ENCODE measurements around the gene RALGAPA2.

DNA sequence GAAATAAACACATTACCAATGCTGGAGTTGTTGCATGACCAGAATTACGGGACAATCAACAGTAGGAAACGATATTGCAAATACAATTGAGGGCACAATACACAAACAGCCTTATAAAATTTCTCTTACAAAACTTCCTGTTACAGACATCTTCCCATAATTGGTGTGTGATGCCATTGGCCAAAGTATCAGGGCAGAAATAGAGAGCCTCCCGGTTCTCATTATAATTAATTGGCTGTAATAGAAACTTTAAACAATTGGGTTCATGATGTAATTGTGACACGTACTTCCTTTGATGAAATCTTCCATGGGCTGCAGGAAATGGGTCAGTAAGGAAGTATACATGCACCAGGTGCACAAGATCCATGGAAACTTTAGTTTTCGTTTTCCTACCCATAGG lies 40.3 kb upstream of the RALGAPA2 start:
- no peak for TF ChIP-seq POLR2A (IDR thresholded peaks at IDR 0.05)
- TF ChIP-seq, protein P1, sequence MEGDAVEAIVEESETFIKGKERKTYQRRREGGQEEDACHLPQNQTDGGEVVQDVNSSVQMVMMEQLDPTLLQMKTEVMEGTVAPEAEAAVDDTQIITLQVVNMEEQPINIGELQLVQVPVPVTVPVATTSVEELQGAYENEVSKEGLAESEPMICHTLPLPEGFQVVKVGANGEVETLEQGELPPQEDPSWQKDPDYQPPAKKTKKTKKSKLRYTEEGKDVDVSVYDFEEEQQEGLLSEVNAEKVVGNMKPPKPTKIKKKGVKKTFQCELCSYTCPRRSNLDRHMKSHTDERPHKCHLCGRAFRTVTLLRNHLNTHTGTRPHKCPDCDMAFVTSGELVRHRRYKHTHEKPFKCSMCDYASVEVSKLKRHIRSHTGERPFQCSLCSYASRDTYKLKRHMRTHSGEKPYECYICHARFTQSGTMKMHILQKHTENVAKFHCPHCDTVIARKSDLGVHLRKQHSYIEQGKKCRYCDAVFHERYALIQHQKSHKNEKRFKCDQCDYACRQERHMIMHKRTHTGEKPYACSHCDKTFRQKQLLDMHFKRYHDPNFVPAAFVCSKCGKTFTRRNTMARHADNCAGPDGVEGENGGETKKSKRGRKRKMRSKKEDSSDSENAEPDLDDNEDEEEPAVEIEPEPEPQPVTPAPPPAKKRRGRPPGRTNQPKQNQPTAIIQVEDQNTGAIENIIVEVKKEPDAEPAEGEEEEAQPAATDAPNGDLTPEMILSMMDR (IDR thresholded peaks at IDR 0.05): no peak

Measured in testis (tissue), 2 donors.